GM19372 (cell line): ENCODE data around the gene SIRT3.
"Not testable (repeated sequence)": the region's sequence is repeated elsewhere in the genome, so short reads cannot be mapped to it uniquely, and the experiment has no call there.

Experiments
- ATAC-seq: cut with Tn5 transposase; IDR thresholded peaks from one replicate; pipeline ENCODE4 v1.9.1; 2021; ENCODE audit warnings: mild to moderate bottlenecking, low read depth, moderate library complexity; ENCODE audit not compliant: unreplicated experiment

The SIRT3 gene

DNA sequence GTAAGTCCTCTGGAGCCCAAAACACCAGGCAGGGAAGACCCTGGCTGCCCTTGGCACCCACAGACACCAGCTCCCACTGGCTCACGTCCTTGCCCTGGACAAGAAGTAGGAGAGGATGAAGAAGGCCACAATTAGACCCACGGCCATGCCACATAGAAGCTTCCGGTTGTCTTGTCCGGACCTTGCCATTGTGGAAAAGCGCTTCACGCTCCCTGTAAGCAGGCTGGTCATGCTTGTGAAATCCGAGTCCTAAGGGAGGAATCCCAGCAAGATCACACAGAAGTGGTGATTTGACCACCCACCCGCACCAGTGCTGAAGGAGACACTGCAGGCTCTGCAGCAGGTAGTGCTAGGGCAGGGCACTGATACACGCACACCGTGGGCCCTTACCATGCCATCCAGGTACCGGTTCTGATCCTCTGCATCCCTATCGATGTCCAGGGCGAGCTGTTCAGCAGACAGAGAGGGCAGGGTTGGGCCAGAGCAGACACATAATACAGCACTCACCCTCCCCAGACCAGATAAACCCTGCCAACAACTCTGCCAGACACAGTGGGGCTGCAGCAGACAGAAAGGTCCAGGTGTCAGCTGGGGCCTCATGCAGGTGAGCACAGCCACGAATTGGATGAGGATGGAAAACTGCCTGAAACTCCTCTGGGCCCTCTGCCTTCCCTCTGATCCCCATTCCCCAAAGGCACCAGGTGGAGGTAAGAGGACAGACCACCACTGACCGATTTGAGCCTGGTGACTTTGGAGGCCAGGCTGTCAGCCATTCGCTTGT is 30.7 kb downstream of the SIRT3 start:
- no peak for ATAC-seq

DNA sequence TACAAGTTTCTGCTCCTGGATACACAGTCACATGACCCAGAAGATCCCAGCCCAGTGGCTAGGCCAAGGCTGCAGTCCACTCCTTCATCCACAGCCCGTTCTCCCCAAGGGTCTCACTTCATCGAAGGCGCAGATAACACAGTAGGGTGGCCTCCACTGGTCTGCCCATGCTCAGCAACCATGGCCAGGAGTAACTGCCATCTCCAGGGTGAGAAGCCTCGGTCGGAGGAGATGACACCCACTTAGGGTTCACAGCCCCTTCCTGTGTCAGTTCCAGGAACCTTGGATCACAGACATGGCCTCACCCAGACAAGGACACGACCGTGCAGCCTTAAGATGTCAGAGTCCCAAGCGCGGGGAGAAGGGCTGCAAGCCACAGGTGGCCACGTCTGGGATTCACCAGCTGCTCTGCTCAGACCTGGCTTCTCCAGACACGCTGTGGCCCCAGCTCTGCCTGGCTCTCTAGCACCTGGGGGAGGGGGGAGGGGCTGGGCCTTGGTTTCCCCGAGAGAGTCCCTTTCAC is 31.5 kb downstream of the SIRT3 start:
- no peak for ATAC-seq

DNA sequence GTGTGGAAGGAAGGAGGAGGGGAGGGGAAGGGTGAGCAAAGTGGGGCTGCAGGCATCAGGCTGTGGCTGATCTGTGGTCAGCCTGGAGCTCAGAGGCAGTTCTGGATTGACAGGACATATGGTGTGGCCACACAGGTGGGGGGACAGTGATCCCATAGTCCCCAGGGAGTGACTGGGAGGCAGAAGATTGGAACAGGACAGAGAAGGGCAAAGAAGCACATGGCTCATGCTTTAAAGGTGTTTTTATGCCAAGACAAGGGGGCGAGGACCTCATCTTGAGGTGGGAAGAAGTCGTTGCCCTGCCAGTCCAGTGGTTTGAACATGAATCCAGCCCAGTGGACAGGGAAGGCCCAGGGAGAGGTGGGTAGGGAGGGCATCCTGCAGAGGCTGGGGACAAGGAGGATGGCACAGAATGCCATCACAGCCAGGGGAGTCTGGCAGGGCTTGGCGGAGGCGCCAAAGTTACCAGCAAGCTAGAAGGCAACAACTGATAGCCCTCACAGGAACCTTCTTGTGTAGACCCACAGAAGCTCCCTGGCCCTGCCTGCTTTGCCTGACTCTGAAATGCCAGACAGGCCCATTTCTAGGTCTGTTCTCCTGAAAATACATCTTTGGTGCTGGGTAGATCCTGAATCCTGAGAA is 32.1 kb downstream of the SIRT3 start:
- ATAC-seq, result no peak

DNA sequence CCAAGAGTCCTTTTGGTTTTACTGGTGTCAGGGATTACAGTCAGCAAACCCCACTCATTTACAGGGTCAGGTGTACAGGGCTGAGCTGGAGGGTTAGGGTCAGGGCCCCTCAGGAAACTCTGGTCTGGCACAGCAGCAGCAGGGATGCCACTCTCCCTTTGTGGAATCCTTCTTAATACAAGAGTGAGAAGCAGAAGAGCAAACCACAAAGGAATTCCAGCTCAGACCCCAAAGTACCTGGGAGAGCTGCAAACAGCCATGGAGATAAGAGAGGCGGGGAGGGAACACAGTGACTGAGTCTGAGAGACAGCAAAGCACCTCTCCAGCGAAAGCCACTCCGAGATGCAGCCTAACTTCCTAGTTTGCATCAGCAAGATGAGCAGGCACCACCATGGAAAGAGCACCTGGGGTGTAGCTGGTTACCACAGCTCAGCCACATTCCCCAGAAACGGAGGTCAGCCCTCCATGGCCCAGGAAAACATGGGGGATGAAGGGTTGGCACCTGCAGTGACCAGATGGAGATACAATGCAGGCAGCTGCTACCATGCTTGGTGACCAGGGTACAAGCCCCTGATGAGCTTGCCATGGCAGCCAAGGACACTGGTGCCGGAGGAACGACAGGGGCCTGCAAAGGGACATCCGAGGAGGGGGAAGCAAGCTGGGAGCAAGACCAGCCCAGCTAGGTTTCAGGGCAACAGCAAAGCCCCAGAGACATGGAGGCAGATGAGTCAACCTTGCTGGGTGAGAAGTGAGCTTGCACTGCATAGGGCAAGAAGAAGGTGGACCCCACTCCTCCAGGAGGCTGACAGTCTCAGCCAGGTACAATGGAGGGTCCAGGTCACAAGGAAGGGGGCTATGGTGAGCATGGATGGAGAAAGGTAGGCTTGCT is 32.8 kb downstream of the SIRT3 start:
- no peak for ATAC-seq

DNA sequence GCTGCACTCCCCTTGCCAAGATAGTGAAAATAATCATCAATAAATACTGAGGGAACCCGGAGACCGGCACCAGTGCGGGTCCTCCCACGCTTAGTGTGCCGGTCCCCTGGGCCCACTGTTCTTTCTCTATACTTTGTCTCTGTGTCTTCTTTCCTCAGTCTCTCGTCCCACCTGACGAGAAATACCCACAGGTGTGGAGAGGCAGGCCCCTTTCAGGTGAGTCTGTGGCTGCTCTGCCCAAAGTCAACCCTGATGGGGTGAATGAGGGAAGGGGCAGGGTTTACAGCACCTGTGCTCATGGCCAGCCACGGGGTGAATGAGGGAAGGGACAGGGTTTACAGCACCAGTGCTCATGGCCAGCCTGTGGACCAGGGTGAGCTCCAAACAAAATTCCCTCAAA is 33.7 kb downstream of the SIRT3 start:
- no peak for ATAC-seq

DNA sequence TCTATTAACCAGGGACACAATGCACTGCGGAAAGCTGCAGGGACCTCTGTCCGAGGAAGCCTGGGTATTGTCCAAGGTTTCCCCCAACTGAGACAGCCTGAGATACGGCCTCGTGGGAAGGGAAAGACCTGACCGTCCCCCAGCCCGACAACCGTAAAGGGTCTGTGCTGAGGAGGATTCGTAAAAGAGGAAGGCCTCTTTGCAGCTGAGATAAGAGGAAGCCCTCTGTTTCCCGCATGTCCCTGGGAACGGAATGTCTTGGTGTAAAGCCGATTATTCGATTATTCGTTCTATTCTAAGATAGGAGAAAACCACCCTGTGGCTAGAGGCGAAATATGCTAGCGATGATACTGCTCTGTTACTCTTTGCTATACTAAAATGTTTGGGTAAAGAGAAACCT is 34.2 kb downstream of the SIRT3 start:
- no peak for ATAC-seq

DNA sequence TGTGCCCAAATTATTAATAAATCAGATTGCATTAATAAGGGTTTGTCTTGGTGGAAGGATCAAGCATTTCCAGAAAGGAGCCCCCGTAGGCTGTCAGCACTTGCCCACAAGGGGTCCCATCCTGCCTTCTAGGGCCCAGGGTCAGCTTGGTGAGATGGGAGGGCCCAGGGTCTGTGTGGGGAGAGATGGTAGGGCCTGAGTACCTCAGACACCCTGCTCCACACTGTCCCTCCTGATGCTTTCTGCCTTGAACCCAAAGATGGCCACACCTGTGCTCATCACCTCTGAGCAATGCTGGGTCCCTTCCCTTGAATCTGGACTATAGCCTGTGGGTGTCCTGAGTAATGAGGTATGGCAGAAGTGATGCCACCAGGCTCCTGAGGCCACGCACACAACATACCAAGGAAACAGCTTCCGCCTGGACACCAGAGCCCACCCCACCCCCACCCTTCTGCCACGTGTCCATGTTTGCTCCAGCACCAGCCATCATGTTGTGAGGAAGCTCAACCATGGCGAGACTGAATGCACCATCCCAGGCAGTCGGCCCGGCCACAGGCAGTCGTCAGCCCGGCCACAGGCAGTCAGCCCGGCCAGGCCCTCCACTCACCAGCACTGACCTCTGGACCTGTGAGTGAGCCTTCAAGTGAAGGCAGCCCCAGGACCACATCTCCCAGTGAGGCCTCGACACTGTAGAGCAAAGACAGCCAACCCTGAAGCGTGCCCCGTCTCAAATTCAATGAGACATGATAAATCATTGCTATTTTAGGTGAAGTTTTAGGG is 35.7 kb downstream of the SIRT3 start:
- no peak for ATAC-seq

DNA sequence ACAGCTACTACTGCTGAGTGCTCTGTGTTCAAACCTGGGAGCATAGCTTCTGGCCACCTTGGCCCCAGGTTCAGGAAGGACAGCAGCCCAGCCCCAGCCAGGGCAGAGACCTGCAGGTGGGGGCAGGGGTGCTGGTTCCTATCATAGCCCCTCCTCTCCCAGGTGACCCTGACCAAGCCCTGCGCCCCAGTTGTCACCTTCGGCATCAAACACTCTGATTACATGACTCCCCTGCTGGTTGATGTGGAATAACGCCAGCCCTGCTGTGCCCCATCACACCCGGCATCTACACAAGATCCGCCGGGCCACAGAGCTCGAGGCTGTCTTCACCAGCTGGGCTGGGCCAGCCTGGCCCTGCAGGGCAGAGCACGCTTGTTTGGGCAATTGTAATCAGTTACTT is 36.4 kb downstream of the SIRT3 start:
- no peak for ATAC-seq

DNA sequence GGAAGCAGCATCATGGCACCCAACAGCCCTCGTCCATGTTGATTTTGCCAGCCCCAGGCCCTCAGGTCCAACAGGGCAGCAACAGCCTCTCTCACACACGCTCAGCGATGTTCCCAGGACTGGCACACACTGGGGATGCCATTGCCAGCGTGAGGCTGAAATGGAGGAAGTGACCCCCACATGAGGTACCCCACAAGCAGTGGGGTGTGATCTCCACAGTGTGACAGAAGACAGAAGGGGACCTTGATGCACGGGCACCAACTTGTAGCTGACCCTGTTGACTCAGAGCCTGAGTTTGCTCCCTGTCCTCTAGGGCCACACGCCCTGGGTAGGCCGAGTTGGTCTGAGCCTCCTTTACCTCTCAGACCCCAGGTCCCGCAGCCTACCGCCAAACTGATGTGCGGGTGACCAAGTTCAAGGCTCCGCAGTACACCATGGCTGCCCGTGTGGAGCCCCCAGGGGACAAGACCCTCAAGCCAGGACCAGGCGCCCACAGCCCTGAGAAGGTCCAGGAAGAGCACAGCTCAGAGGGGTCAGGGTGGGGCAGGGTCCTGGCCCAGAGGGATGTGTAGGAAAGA is 37.0 kb downstream of the SIRT3 start:
- ATAC-seq, result no peak

DNA sequence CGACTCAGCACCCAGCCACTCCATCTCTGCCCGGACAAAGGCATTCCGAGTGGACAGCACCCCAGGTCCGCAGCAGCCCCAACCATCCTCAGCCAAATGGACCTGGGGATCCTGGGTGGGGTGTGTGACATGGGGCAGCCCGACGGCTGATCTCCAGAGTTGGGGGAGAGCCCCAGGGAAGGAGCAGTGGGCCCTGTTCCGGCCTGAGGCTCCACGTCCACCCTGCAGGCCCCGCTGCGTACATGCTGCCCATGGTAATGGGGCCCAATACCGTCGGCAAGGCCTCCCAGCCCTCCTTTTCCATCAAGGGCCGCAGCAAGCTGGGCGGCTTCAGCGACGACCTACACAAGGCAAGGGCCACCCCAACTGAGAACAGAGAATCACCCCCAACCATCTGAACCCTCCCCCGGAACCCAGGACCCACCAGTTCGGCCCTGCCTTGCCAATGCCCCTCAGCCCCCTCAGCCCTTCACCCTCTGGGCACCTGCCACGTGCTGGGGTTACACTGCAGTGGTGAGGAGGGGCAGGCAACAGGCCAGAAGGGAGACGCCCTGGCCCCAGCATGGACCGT is 37.8 kb downstream of the SIRT3 start:
- no peak for ATAC-seq

DNA sequence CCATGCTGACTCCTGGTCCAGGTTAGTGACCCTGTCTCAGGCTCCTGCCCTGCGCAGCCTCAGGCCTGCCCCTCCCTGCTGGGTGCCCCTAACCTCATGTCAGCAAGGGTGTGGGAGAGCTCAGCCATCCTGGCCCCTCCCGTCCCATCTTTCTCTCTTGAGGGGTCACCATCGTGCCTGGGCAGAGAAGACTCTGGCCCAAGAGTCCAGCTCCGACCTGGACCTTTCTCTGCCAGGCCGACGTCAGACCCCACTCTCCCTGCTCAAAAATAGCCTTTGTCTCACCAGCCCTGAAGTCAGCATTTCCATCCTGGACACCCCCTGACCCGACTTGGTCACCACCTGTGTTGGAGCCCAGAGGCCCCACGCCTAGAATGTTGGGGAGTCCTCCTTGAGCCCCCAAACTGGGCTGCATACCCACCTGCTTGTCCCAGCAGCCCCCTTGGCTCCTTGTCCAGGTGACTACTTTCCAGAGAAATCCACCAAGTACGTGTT is 38.4 kb downstream of the SIRT3 start:
- no peak for ATAC-seq

DNA sequence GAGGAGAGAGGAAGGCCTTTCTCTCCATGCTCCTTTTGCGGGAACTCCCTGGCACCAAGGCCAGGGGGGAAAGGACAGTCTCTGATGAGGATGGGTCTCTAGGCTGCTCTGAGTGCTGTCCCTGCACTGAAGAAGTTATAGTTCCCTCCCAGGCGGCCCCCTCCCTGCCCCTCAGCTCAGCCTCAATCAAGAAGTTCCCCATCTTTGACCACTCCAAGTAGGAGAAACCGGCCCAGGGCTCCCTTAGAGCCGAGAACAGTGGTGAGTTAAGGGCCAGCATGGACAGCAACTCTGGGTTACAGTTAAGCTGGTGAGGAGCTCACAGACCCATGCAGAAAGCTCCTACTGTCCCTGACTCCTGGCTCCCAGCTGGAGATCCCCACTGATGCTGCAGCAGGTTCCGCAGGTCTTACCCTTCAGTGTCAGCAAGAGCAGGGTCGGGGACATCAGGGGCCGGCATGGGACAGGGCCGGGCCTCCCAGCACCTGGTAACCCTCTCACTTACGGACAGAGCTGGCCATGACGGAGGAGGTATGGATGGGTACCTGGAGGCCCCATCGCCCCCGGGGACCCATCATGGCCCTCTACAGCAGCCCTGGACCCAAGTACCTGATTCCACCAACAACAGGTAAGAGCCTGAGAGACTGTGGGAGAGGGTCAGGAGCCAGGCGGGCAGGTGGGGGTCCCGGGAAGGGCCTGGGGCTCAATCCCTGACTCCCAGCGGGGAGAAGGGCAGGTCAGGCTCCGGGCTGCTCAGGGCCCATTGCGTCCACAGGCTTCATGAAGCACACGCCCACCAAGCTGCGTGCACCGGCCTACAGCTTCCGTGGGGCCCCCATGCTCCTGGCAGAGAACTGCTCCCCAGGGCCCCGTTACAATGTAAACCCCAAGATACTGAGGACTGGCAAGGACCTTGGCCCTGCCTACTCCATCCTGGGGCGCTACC is 39.1 kb downstream of the SIRT3 start:
- no peak for ATAC-seq

DNA sequence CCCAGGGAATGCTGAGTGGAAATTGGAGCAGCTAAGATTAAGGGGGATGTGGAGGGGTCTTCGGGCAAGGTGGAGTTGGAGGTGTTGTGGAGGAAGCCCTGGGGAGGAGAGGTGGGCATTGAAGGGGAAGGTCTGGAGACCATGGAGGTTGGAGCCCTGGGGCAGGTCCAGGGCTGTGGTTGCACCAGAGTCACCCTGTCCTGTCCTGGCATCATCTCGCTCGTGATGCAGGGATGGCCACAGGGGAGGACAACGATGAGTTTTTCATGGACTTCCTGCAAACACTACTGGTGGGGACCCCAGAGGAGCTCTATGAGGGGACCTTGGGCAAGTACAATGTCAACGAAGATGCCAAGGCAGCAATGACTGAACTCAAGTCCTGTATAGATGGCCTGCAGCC is 42.7 kb downstream of the SIRT3 start:
- ATAC-seq, result not testable (repeated sequence)

DNA sequence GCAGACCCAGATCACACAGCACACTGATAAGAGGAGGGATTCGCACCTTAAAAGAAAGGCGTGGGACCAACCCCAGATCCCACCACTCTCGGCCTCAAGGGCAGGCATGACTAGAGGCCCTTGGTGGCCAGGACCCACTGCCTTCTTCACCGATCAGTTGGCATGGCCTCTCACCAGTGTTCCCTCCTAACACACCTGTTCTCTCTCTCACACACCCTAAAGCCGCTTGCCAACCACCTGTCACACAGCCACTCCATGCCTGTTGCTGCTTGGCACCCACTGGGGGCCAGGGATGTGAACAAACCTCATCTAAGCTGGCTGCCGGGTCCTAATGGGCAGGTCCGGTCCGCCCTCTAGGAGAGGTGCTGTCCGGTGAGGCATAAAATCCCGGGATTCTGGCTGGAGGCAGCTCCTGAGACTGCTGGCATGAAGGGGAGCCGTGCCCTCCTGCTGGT is 43.4 kb downstream of the SIRT3 start, which contains the start of gene SCGB1C1:
Gene SCGB1C1 (plus strand): TSS at position 405 of the 455 bp plus-strand sequence. CDS start 22 bp downstream, at position 427.
- ATAC-seq, result not testable (repeated sequence)

DNA sequence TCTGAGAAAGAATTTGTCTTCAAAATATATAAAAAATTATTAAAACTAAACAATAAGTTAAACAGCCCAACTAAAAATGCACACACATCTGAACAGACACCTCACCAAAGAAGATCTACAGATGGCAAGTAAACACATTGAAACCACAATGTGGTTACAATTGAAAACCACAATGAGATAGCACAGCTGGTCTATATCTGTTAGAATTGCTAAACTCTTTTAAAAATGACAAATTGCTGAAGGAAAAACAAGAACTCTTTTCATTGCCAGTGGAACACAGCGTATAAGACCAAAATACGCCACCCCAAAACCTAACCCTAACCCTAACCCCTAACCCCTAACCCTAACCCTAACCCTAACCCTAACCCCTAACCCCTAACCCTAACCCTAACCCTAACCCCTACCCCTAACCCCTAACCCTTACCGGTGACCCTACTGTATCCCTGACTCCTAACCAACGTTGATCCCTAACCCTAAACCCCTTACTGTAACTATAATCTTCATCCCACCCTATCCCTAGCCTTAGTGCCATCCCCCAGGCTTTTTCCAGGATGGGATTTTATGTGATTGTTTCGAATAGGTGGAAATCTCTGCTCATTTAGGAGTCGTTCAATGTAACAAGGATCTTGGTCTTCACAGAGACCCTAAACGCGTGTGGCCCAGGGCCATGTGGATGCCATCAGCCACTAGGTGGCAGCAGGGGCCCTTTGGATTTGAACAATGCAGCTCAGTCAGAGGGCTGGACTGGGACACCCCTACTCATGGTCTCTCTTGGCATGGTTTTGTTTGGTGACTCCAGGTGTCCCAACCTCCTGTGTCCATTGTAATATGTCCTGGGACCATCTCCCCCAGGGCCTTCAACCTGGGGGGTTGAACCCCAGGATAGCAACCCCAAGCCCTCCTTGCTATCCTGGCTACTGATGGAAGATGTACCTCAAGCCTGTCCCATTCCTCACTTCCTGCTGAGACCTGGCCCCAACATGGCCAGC is 44.4 kb downstream of the SIRT3 start:
- ATAC-seq, result not testable (repeated sequence)

DNA sequence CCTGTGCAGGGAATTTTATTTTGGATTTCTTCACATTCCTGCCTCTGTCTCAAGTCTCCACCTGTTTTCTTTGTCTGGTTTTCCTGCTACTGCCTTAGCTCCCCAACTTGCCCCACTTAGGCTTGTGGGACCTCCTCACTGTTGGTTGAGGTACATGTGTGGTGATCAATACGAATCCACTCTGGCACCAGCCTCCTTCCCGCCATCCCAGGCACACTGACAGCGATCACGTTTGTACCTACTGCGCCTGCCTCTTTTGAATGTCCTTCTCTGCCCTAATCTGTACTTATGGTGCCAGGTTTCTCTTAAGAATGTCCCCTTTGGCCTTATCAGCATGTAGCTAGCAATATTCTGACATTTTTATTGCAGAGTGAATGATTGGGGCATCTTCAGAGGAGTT is 45.6 kb downstream of the SIRT3 start:
- ATAC-seq, result not testable (repeated sequence)

DNA sequence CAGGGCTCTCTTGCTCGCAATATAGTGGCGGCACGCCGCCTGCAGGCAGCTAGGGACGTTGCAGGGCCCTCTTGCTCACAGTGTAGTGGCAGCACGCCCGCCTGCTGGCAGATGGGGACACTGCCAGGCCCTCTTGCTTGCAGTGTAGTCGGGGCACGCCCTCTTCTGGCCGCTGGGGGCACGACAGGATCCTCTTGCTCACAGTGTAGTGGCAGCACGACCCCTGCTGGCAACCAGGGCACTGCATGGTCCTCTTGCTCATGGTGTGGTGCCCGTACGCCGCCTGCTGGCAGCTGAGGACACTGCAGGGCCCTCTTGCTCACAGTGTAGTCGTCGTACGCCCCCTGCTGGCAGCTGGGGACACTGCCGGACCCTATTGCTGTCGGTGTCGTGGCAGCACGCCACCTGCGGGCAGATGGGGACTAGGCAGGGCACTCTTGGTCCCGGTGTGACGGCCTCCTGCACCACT is 46.3 kb downstream of the SIRT3 start:
- ATAC-seq, result peak; percentile 65
